A549 (cell line): ENCODE results near the gene RORC. TPM values are rescaled to one million over a fixed set of nuclear protein-coding genes. Genes with fewer than 3 reads are reported as not detected.

Source experiments
- ATAC-seq, 2 experiments: fragments of 200-7000 bp in 1 of 2; fragments of >200 bp in 1 of 2; cut with Nextera tagmentation in 1 of 2; cut with Tn5 transposase in 1 of 2; 3 replicates each; pipeline versions ENCODE4 v1.8.0 to v1.9.1; 2018 to 2020; ENCODE audit warnings: mild to moderate bottlenecking in 1 of 2, moderate library complexity in 1 of 2
- CTCF ChIA-PET: fragments of 300-600 bp; sonication (Branson Sonifier 250); formaldehyde crosslinking; extraction: SDS; loops from one replicate; lab custom pipeline; 2021; ENCODE audit warnings: antibody characterized with exemption, inconsistent platforms; lab: Yijun Ruan, JAX
- POLR2A ChIA-PET: fragments of 350-600 bp; formaldehyde crosslinking; extraction: SDS; loops from one replicate; lab custom pipeline; 2021; ENCODE audit warnings: antibody characterized with exemption, inconsistent platforms; lab: Yijun Ruan, JAX
- DNase-seq, 2 experiments: peaks; one replicate each; pipeline versions ENCODE4 v3.0.0 to v3.0.0-alpha.2; 2011 to 2016; ENCODE audit warnings: low read depth in 1 of 2, low spot score in 1 of 2
- FAIRE-seq: peaks from 2 replicates; lab custom pipeline; 2011; peaks lifted over from hg19 to GRCh38; lab: Jason Lieb, UNC
- H3K27ac ChIP-seq, 2 experiments: fragments of >200 bp; sonication (Bioruptor Twin); formaldehyde crosslinking; 3 replicates each; pipeline ENCODE4 v1.5.1; 2016 to 2017
- H3K4me1 ChIP-seq: fragments of >200 bp; sonication (Bioruptor Twin); formaldehyde crosslinking; 3 replicates; pipeline ENCODE4 v1.6.1; 2016
- H3K4me2 ChIP-seq: fragments of >200 bp; sonication (Bioruptor Twin); formaldehyde crosslinking; 3 replicates; pipeline ENCODE4 v1.6.1; 2016
- H3K4me3 ChIP-seq: fragments of >200 bp; sonication (Bioruptor Twin); formaldehyde crosslinking; 3 replicates; pipeline ENCODE4 v1.5.1; 2016
- H3K9me3 ChIP-seq: fragments of >200 bp; sonication (Bioruptor Twin); formaldehyde crosslinking; 3 replicates; pipeline ENCODE4 v1.6.1; 2016
- CBX8 ChIP-seq: fragments of 200-600 bp; sonication (generic); IDR thresholded peaks from 2 replicates; pipeline ENCODE4 v1.6.1; 2016
- EHMT2 ChIP-seq: fragments of 200-600 bp; sonication (generic); IDR thresholded peaks from 2 replicates; pipeline ENCODE4 v1.6.1; 2016; ENCODE audit warnings: antibody characterized with exemption, low read depth, mild to moderate bottlenecking, moderate library complexity
- EP300 ChIP-seq, 2 experiments: fragments of >200 bp; sonication (Bioruptor Twin); formaldehyde crosslinking; IDR thresholded peaks; 2 replicates in 1 of 2; 3 replicates in 1 of 2; pipeline ENCODE4 v1.6.1; 2016 to 2017
- FOXS1 ChIP-seq: fragments of 250-450 bp; sonication (Bioruptor Pico); IDR thresholded peaks from 2 replicates; pipeline ENCODE4 v1.5.0; 2020; ENCODE audit warnings: mild to moderate bottlenecking, moderate library complexity
- HEYL ChIP-seq: fragments of 250-450 bp; sonication (Bioruptor Pico); IDR thresholded peaks from 2 replicates; pipeline ENCODE4 v1.8.0; 2021; ENCODE audit warnings: mild to moderate bottlenecking, moderate library complexity
- HOXB13 ChIP-seq: fragments of 250-450 bp; sonication (Bioruptor Pico); IDR thresholded peaks from 2 replicates; pipeline ENCODE4 v1.5.0; 2020; ENCODE audit warnings: low read depth, mild to moderate bottlenecking, moderate library complexity
- HOXB5 ChIP-seq: fragments of 250-450 bp; sonication (Bioruptor Pico); IDR thresholded peaks from 2 replicates; pipeline ENCODE4 v1.5.0; 2020; ENCODE audit warnings: mild to moderate bottlenecking, moderate library complexity
- JUN ChIP-seq, 2 experiments: fragments of >200 bp; sonication (Bioruptor Twin); formaldehyde crosslinking; IDR thresholded peaks; 2 replicates in 1 of 2; 3 replicates in 1 of 2; pipeline ENCODE4 v1.6.1; 2016 to 2017
- KDM1A ChIP-seq: fragments of 200-600 bp; sonication (generic); IDR thresholded peaks from 2 replicates; pipeline ENCODE4 v1.6.1; 2016; ENCODE audit warnings: low read depth, mild to moderate bottlenecking
- NPAS2 ChIP-seq: fragments of 250-450 bp; sonication (Bioruptor Pico); IDR thresholded peaks from 2 replicates; pipeline ENCODE4 v1.8.0; 2022; ENCODE audit warnings: mild to moderate bottlenecking, moderate library complexity, borderline replicate concordance
- PHF8 ChIP-seq: fragments of 200-600 bp; sonication (generic); IDR thresholded peaks from 2 replicates; pipeline ENCODE4 v1.6.1; 2016; ENCODE audit warnings: low read depth, mild to moderate bottlenecking, antibody characterized with exemption, moderate library complexity, borderline replicate concordance
- POLR2A ChIP-seq: IDR thresholded peaks from 2 replicates; pipeline ENCODE4 v1.6.1; 2012; ENCODE audit warnings: mild to moderate bottlenecking, low read length
- POLR2AphosphoS2 ChIP-seq: conservative IDR thresholded peaks from 2 replicates; pipeline ENCODE4 v1.6.1; 2012; ENCODE audit warnings: low read length, improper control_type of control experiment, inconsistent platforms
- RAD21 ChIP-seq, 2 experiments: fragments of >200 bp in 1 of 2; sonication (Bioruptor Twin) in 1 of 2; formaldehyde crosslinking in 1 of 2; IDR thresholded peaks in 1 of 2; conservative IDR thresholded peaks in 1 of 2; 2 replicates in 1 of 2; 3 replicates in 1 of 2; pipeline ENCODE4 v1.6.1; 2012 to 2018; ENCODE audit warnings: inconsistent platforms in 1 of 2
- RNF2 ChIP-seq: fragments of 200-600 bp; sonication (generic); IDR thresholded peaks from 2 replicates; pipeline ENCODE4 v1.6.1; 2016; ENCODE audit warnings: low read depth, mild to moderate bottlenecking, antibody characterized with exemption, moderate library complexity, borderline replicate concordance
- SMC3 ChIP-seq: fragments of >200 bp; sonication (Bioruptor Twin); formaldehyde crosslinking; IDR thresholded peaks from 3 replicates; pipeline ENCODE4 v1.6.1; 2018; ENCODE audit warnings: inconsistent platforms
- SREBF2 ChIP-seq: fragments of 450-650 bp; IDR thresholded peaks from 2 replicates; pipeline ENCODE4 v1.6.1; 2014; ENCODE audit warnings: mild to moderate bottlenecking, moderate library complexity
- TP53 ChIP-seq: fragments of 250-450 bp; sonication (Bioruptor Pico); IDR thresholded peaks from 2 replicates; pipeline ENCODE4 v1.5.0; 2021; ENCODE audit warnings: mild to moderate bottlenecking, moderate library complexity
- ZNF302 ChIP-seq: fragments of 250-450 bp; sonication (Bioruptor Pico); IDR thresholded peaks from 2 replicates; pipeline ENCODE4 v1.9.0; 2021; ENCODE audit warnings: inconsistent platforms, mild to moderate bottlenecking, moderate library complexity
- WGBS: methylation state at CpG from one replicate; pipeline ENCODE4 v1.1.6; 2017; ENCODE audit errors: missing lambda C conversion rate; 5-methylcytosine and 5-hydroxymethylcytosine counted together
- polyA plus RNA-seq, 4 experiments: library from polyadenylated mRNA; depleted of rRNA in 3 of 4; stranded (reverse); fragments of >200 nt; fragmentation: RNase III in 1 of 4; extraction: RNeasy Plus Mini Kit Qiagen cat#74134 plus additional on column Dnase treatment in 1 of 4; gene quantifications; 2 replicates in 3 of 4; 3 replicates in 1 of 4; pipeline ENCODE4 v1.2.3, GENCODE V29; 2011 to 2017
- TF ChIP-seq, protein P1 (sequence below): IDR thresholded peaks from 2 replicates; pipeline ENCODE4 v1.6.1; 2012
- TF ChIP-seq, protein P2 (sequence below): fragments of 200-600 bp; sonication (generic); IDR thresholded peaks from 2 replicates; pipeline ENCODE4 v1.6.1; 2016; ENCODE audit warnings: antibody characterized with exemption, mild to moderate bottlenecking, moderate library complexity

RORC gene
- polyA plus RNA-seq, 2 of the 4 experiments (the other 2 are of a cell fraction) = 0.06 to 0.25 TPM

DNA sequence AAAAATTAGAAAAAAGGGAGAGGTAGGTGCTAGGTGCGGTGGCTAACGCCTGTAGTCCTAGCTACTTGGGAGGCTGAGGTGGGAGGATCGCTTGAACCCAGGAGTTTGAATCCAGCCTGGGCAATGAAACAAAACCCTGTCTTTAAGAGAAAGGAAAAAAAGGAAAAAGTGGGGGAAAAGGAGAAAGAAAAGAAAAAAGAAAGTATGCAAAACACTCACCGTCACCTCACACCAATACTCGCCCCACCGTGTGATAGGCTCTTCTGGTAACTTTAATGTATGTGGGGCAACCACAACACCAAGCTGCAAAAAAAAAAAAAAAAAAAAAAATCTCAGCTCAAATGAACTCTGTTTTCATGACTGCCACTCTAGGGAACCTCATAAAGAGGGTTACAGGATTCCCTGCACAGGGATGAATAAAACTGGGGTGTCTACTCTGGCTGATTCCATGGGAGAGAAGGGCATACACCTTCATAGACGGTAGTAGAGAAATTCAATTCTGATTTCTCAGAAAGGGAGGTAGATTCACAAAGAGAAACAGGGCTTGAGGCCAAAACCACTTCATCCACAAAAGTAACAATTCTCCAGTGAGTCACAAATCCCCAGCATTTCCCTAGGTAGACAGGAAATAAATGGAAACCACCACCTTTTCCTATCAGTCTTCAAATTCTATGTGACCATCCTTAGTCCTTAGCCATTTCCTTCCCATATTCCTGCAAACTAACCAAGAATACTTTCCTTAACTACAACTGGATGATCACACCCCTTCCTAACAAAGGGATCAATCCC, 70.8 kb downstream of the RORC start:
- no peaks in the 10 kb centered on the region for H3K9me3 ChIP-seq
- FAIRE-seq (no peak), DNase-seq (no peak), ATAC-seq (no peak)
- 84% methylated on average over 7 of the region's 7 CpGs for WGBS
- no peak overlapping the region for H3K27ac ChIP-seq
- no peak overlapping the region for H3K4me3 ChIP-seq
- H3K4me2 ChIP-seq = no peak overlapping the region
- ChIA-PET POLR2A (no interaction called here), CTCF (interaction anchor here (1.5 to 3.5 kb wide), 2 partner anchors 24 to 75 kb away, joined by 3 to 17 read pairs; no protein-coding TSS in a partner anchor)
- H3K4me1 ChIP-seq = peaks cover 12% of the 10 kb centered on the region
- no peak for TF ChIP-seq EP300 (IDR thresholded peaks at IDR 0.05)
- TF ChIP-seq, protein P1, sequence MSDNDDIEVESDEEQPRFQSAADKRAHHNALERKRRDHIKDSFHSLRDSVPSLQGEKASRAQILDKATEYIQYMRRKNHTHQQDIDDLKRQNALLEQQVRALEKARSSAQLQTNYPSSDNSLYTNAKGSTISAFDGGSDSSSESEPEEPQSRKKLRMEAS = no peak
- no peak for TF ChIP-seq FOXS1 (CRISPR knock-in tag)
- no peak for TF ChIP-seq ZNF302 (CRISPR knock-in tag)
- TF ChIP-seq NPAS2 = no peak
- no peak for TF ChIP-seq HOXB5
- no peak for TF ChIP-seq POLR2A
- no peak for TF ChIP-seq PHF8
- TF ChIP-seq CBX8 = no peak
- TF ChIP-seq EHMT2 = no peak
- TF ChIP-seq POLR2AphosphoS2 = no peak
- TF ChIP-seq RNF2 = no peak
- TF ChIP-seq SREBF2 = no peak

DNA sequence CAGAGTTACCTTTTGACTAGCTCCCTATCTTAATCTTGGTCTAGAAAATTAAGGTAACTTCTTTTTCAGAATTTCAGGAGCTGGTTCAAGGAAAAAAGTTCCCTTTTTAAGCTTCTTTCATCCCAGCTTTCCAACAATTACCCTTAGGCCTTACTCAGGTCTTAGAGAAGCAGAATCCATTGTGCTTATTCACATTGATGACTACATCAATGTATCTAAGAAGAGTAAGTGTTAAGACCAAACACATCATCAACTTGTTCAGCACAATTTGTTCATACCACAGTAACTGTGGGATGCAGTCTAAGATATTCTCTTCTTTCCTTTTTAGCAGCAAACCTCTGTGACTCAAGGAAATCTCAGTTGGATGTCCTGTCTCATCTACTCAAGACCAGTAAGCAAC, 72.4 kb downstream of the RORC start:
- H3K4me3 ChIP-seq = no peak overlapping the region
- ATAC-seq = no peak
- CTCF ChIA-PET = interaction anchor here (0.6 to 1.5 kb wide), 3 partner anchors 14 to 131 kb away, joined by 3 to 5 read pairs (median 3); no protein-coding TSS in a partner anchor
- TF ChIP-seq JUN (IDR thresholded peaks at IDR 0.05) (no peak), POLR2AphosphoS2 (no peak), SREBF2 (no peak), HOXB13 (CRISPR knock-in tag) (no peak), HEYL (no peak), SMC3 (no peak), KDM1A (no peak), POLR2A (no peak), RAD21 (conservative IDR thresholded peaks at IDR 0.05 in 1 of 2, IDR thresholded peaks at IDR 0.05 in 1 of 2) (no peak), TP53 (CRISPR knock-in tag) (no peak)
- TF ChIP-seq, protein P2, sequence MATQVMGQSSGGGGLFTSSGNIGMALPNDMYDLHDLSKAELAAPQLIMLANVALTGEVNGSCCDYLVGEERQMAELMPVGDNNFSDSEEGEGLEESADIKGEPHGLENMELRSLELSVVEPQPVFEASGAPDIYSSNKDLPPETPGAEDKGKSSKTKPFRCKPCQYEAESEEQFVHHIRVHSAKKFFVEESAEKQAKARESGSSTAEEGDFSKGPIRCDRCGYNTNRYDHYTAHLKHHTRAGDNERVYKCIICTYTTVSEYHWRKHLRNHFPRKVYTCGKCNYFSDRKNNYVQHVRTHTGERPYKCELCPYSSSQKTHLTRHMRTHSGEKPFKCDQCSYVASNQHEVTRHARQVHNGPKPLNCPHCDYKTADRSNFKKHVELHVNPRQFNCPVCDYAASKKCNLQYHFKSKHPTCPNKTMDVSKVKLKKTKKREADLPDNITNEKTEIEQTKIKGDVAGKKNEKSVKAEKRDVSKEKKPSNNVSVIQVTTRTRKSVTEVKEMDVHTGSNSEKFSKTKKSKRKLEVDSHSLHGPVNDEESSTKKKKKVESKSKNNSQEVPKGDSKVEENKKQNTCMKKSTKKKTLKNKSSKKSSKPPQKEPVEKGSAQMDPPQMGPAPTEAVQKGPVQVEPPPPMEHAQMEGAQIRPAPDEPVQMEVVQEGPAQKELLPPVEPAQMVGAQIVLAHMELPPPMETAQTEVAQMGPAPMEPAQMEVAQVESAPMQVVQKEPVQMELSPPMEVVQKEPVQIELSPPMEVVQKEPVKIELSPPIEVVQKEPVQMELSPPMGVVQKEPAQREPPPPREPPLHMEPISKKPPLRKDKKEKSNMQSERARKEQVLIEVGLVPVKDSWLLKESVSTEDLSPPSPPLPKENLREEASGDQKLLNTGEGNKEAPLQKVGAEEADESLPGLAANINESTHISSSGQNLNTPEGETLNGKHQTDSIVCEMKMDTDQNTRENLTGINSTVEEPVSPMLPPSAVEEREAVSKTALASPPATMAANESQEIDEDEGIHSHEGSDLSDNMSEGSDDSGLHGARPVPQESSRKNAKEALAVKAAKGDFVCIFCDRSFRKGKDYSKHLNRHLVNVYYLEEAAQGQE = no peak
- TF ChIP-seq, protein P1 = no peak
- TF ChIP-seq, all 56 proteins: peak for 0
- peaks cover 6% of the 10 kb centered on the region for H3K4me1 ChIP-seq
- POLR2A ChIA-PET = interaction anchor here (1.3 kb wide), 1 partner anchor 8 kb away, joined by 5 read pairs; no protein-coding TSS in a partner anchor
- H3K4me2 ChIP-seq = no peak overlapping the region
- no peaks in the 10 kb centered on the region for H3K9me3 ChIP-seq
- H3K27ac ChIP-seq = no peak overlapping the region
- DNase-seq (no peak), FAIRE-seq (no peak)
